SK-N-SH (cell line): ENCODE data around the gene SLC25A27. TPM values are rescaled to one million over a fixed set of nuclear protein-coding genes. Genes with fewer than 3 reads are reported as not detected.

Source experiments
- CTCF ChIA-PET: fragments of 300-600, 350-600 bp; formaldehyde crosslinking; extraction: SDS; loops from one replicate; lab custom pipeline; 2021; lab: Yijun Ruan, JAX
- POLR2A ChIA-PET: fragments of 350-600 bp; sonication (Branson Sonifier 250); formaldehyde crosslinking; extraction: SDS; loops from one replicate; lab custom pipeline; 2020; ENCODE audit warnings: antibody characterized with exemption, inconsistent platforms; lab: Yijun Ruan, JAX
- DNase-seq: peaks from one replicate; pipeline ENCODE4 v3.0.0; 2012
- H2AFZ ChIP-seq: fragments of 200-600 bp; sonication (generic); 2 replicates; pipeline ENCODE4 v1.8.1; 2016; ENCODE audit warnings: antibody characterized with exemption, mild to moderate bottlenecking, low read depth
- H3F3A ChIP-seq: fragments of 200-600 bp; sonication (generic); replicated peaks from 2 replicates; pipeline ENCODE3; 2016; ENCODE audit warnings: antibody characterized with exemption, mild to moderate bottlenecking; ENCODE audit not compliant: insufficient read depth
- H3K27ac ChIP-seq, 2 experiments: fragments of 200-500 bp in 1 of 2; fragments of 200-600 bp in 1 of 2; sonication (Bioruptor generic) in 1 of 2; sonication (generic), shearing (Covaris generic) in 1 of 2; 2 replicates each; pipeline versions ENCODE4 v1.5.1 to v1.6.1; 2014 to 2016; ENCODE audit warnings: low read depth in 2 of 2, inconsistent platforms in 1 of 2, low read length in 1 of 2, mild to moderate bottlenecking in 1 of 2, mixed read lengths in 1 of 2
- H3K27me3 ChIP-seq: fragments of 200-600 bp; sonication (generic), shearing (Covaris generic); 2 replicates; pipeline ENCODE4 v1.6.1; 2016; ENCODE audit warnings: mixed run types; ENCODE audit not compliant: insufficient read depth
- H3K36me3 ChIP-seq, 2 experiments: fragments of 200-500 bp in 1 of 2; fragments of 200-600 bp in 1 of 2; sonication (Bioruptor generic) in 1 of 2; sonication (generic) in 1 of 2; replicated peaks in 1 of 2; 2 replicates each; pipeline versions ENCODE3 to v1.5.1; 2014 to 2016; ENCODE audit warnings: low read length in 1 of 2, mild to moderate bottlenecking in 1 of 2; ENCODE audit not compliant: insufficient read depth in 2 of 2, control insufficient read depth in 1 of 2
- H3K4me1 ChIP-seq, 2 experiments: fragments of 200-500 bp in 1 of 2; fragments of 200-600 bp in 1 of 2; sonication (Bioruptor generic) in 1 of 2; sonication (generic), shearing (Covaris generic) in 1 of 2; 2 replicates each; pipeline versions ENCODE4 v1.5.1 to v1.6.1; 2014 to 2016; ENCODE audit warnings: low read depth in 1 of 2, low read length in 1 of 2, mixed run types in 1 of 2; ENCODE audit not compliant: insufficient read depth in 2 of 2, control insufficient read depth in 1 of 2
- H3K4me2 ChIP-seq: fragments of 200-600 bp; sonication (generic), shearing (Covaris generic); 2 replicates; pipeline ENCODE4 v1.6.1; 2017; ENCODE audit warnings: mixed run types
- H3K4me3 ChIP-seq, 2 experiments: fragments of 200-500 bp in 1 of 2; fragments of 200-600 bp in 1 of 2; sonication (Bioruptor generic) in 1 of 2; sonication (generic), shearing (Covaris generic) in 1 of 2; 2 replicates each; pipeline versions ENCODE4 v1.5.1 to v1.8.1; 2014 to 2016; ENCODE audit warnings: low read depth in 2 of 2, inconsistent platforms in 1 of 2, low read length in 1 of 2, mild to moderate bottlenecking in 1 of 2, mixed read lengths in 1 of 2, moderate library complexity in 1 of 2
- H3K79me2 ChIP-seq: fragments of 200-600 bp; sonication (generic); 2 replicates; pipeline ENCODE4 v1.8.1; 2017; ENCODE audit warnings: mild to moderate bottlenecking; ENCODE audit not compliant: insufficient read depth
- H3K9ac ChIP-seq: fragments of 200-600 bp; sonication (generic); 2 replicates; pipeline ENCODE4 v1.6.1; 2017; ENCODE audit warnings: mixed run types
- H3K9me2 ChIP-seq: fragments of 200-600 bp; sonication (generic); 2 replicates; pipeline ENCODE4 v1.6.1; 2017; ENCODE audit warnings: mixed run types
- H3K9me3 ChIP-seq: fragments of 200-600 bp; sonication (generic); 2 replicates; pipeline ENCODE4 v1.6.1; 2017; ENCODE audit warnings: mixed run types, mild to moderate bottlenecking, moderate library complexity
- H4K20me1 ChIP-seq: fragments of 200-600 bp; sonication (generic); 2 replicates; pipeline ENCODE4 v1.6.1; 2017; ENCODE audit warnings: mild to moderate bottlenecking, mixed run types; ENCODE audit not compliant: insufficient read depth
- EZH2phosphoT487 ChIP-seq: fragments of 200-600 bp; sonication (generic); IDR thresholded peaks from 2 replicates; pipeline ENCODE4 v1.6.1; 2017; ENCODE audit warnings: low read depth, mixed run types, mild to moderate bottlenecking, antibody characterized with exemption, moderate library complexity, borderline replicate concordance
- JUND ChIP-seq: IDR thresholded peaks from 2 replicates; pipeline ENCODE4 v1.4.0; 2012
- MAX ChIP-seq: IDR thresholded peaks from 2 replicates; pipeline ENCODE4 v1.4.0; 2012; ENCODE audit warnings: low read depth
- NFIC ChIP-seq: IDR thresholded peaks from 2 replicates; pipeline ENCODE4 v1.4.0; 2012; ENCODE audit warnings: borderline replicate concordance
- POLR2AphosphoS5 ChIP-seq: IDR thresholded peaks from 2 replicates; pipeline ENCODE4 v1.6.1; 2012; ENCODE audit warnings: low read depth, low read length
- RAD21 ChIP-seq: IDR thresholded peaks from 2 replicates; pipeline ENCODE4 v1.6.1; 2012; ENCODE audit warnings: mild to moderate bottlenecking, low read length
- REST ChIP-seq: IDR thresholded peaks from 2 replicates; pipeline ENCODE4 v1.6.1; 2012; ENCODE audit warnings: mild to moderate bottlenecking, low read depth, low read length, moderate library complexity
- RFX5 ChIP-seq: IDR thresholded peaks from 2 replicates; pipeline ENCODE4 v1.6.1; 2012; ENCODE audit warnings: mild to moderate bottlenecking, improper control_type of control experiment, low read length
- RXRA ChIP-seq: IDR thresholded peaks from 2 replicates; pipeline ENCODE4 v1.4.0; 2012; ENCODE audit warnings: low read depth, mild to moderate bottlenecking, borderline replicate concordance
- SMC3 ChIP-seq: IDR thresholded peaks from 2 replicates; pipeline ENCODE4 v1.6.1; 2012; ENCODE audit warnings: low read depth, low read length, improper control_type of control experiment
- TAF1 ChIP-seq: IDR thresholded peaks from 2 replicates; pipeline ENCODE4 v1.6.1; 2012; ENCODE audit warnings: low read depth, mild to moderate bottlenecking, low read length, moderate library complexity, borderline replicate concordance
- TCF12 ChIP-seq: IDR thresholded peaks from 2 replicates; pipeline ENCODE4 v1.4.0; 2012
- TEAD4 ChIP-seq: IDR thresholded peaks from 2 replicates; pipeline ENCODE4 v1.4.0; 2012; ENCODE audit warnings: mild to moderate bottlenecking, borderline replicate concordance; ENCODE audit not compliant: insufficient read depth
- USF1 ChIP-seq: IDR thresholded peaks from 2 replicates; pipeline ENCODE4 v1.4.0; 2012; ENCODE audit warnings: low read depth, borderline replicate concordance
- YY1 ChIP-seq: IDR thresholded peaks from 2 replicates; pipeline ENCODE4 v1.4.0; 2012; ENCODE audit warnings: low read depth, mild to moderate bottlenecking
- ZBTB33 ChIP-seq: IDR thresholded peaks from 2 replicates; pipeline ENCODE4 v1.4.0; 2012; ENCODE audit warnings: low read depth, borderline replicate concordance
- WGBS: methylation state at CpG from one replicate; pipeline ENCODE4 v1.1.6; 2017; ENCODE audit warnings: low lambda C conversion rate; 5-methylcytosine and 5-hydroxymethylcytosine counted together
- polyA plus RNA-seq, 3 experiments: library from polyadenylated mRNA; depleted of rRNA; stranded (reverse); fragments of >200 nt; gene quantifications; 2 replicates each; pipeline ENCODE4 v1.2.3, GENCODE V29; 2012
- TF ChIP-seq, protein P1 (sequence below): IDR thresholded peaks from 2 replicates; pipeline ENCODE4; 2012
- TF ChIP-seq, protein P2 (sequence below): fragments of 150-350 bp; IDR thresholded peaks from 2 replicates; pipeline ENCODE4 v1.6.1; 2016; ENCODE audit warnings: mild to moderate bottlenecking, low read depth, low read length

SLC25A27 gene
- polyA plus RNA-seq, 1 of the 3 experiments (the other 2 are of a cell fraction): 0.66 TPM

DNA sequence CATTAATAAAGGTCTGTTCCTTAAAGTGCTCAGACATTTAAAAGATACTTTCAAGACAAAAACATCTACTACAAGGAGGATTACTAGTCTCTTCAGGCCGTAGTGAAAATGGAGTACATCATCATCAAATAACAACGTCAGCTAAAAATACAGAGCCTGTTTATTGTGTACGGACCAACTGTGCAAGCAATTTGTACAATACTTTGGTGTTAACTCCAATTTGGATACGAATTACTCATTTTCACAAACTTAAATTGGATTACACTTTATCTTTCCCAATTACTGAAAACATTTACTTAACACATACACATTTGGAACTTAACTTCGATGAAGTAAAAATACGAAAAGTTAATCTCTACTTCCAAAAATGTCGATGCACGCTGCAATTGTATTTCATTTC lies 959 bp upstream of the SLC25A27 start:
- TF ChIP-seq RXRA (no peak), MAX (no peak), NFIC (no peak), RFX5 (no peak), POLR2AphosphoS5 (no peak), SMC3 (no peak)
- TF ChIP-seq, all 33 proteins: peak for 0
- Histone ChIP-seq H3K9ac (no peak overlapping the region), H4K20me1 (no peaks in the 10 kb centered on the region), H2AFZ (peak overlapping the region; percentile 93), H3K27me3 (no peaks in the 10 kb centered on the region), H3K9me3 (peaks cover 7% of the 10 kb centered on the region; the same call in 1 of the 2 replicates), H3K79me2 (no peaks in the 10 kb centered on the region), H3K36me3 (no peaks in the 10 kb centered on the region), H3K4me2 (peak overlapping the region; percentile 96; the same call in 1 of the 2 replicates), H3K4me3 (peak overlapping the region in 1 of 2 experiments; percentile 87; a peak in 1 of 4 replicates), H3F3A (no peaks in the 10 kb centered on the region), H3K4me1 (peaks cover 0 to 3% of the 10 kb centered on the region in 2 experiments; a peak in 2 of 4 replicates), H3K27ac (no peak overlapping the region), H3K9me2 (no peaks in the 10 kb centered on the region)
- ChIA-PET POLR2A (no interaction called here), CTCF (no interaction called here)
- DNase-seq: no peak
- WGBS: 10% methylated on average over 8 of the region's 8 CpGs

- H3K4me1 ChIP-seq: peaks cover 0 to 3% of the 10 kb centered on the region in 2 experiments; a peak in 2 of 4 replicates
- H3K79me2 ChIP-seq: no peaks in the 10 kb centered on the region
- H3K27me3 ChIP-seq: no peaks in the 10 kb centered on the region
- no peak for DNase-seq
- H3K4me2 ChIP-seq: peak overlapping the region; percentile 96
- no peaks in the 10 kb centered on the region for H3K9me2 ChIP-seq
- no peak for TF ChIP-seq RAD21
- no peak for TF ChIP-seq YY1
- no peak for TF ChIP-seq NFIC
- no peak for TF ChIP-seq TCF12
- no peak for TF ChIP-seq TEAD4
- no peak for TF ChIP-seq ZBTB33
- no peak for TF ChIP-seq EZH2phosphoT487
- TF ChIP-seq, protein P1, sequence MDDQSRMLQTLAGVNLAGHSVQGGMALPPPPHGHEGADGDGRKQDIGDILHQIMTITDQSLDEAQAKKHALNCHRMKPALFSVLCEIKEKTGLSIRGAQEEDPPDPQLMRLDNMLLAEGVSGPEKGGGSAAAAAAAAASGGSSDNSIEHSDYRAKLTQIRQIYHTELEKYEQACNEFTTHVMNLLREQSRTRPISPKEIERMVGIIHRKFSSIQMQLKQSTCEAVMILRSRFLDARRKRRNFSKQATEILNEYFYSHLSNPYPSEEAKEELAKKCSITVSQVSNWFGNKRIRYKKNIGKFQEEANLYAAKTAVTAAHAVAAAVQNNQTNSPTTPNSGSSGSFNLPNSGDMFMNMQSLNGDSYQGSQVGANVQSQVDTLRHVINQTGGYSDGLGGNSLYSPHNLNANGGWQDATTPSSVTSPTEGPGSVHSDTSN: no peak
- TF ChIP-seq JUND: no peak
- no peak for TF ChIP-seq SMC3
- TF ChIP-seq TAF1: no peak
- TF ChIP-seq REST: no peak
- no peak for TF ChIP-seq USF1
- TF ChIP-seq, protein P2, sequence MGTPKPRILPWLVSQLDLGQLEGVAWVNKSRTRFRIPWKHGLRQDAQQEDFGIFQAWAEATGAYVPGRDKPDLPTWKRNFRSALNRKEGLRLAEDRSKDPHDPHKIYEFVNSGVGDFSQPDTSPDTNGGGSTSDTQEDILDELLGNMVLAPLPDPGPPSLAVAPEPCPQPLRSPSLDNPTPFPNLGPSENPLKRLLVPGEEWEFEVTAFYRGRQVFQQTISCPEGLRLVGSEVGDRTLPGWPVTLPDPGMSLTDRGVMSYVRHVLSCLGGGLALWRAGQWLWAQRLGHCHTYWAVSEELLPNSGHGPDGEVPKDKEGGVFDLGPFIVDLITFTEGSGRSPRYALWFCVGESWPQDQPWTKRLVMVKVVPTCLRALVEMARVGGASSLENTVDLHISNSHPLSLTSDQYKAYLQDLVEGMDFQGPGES: no peak
- no peaks in the 10 kb centered on the region for H3F3A ChIP-seq
- H4K20me1 ChIP-seq: no peaks in the 10 kb centered on the region
- peak overlapping the region; percentile 77 to 87 for H3K4me3 ChIP-seq
- H3K36me3 ChIP-seq: no peaks in the 10 kb centered on the region
- WGBS: 2% methylated on average over 5 of the region's 6 CpGs
- no peak overlapping the region for H3K27ac ChIP-seq
- ChIA-PET CTCF (interaction anchor here (0.7 kb wide), 1 partner anchor 9 kb away, joined by 3 read pairs; no protein-coding TSS in a partner anchor), POLR2A (no interaction called here)
- peaks cover 7% of the 10 kb centered on the region; the same call in 1 of the 2 replicates for H3K9me3 ChIP-seq
- H2AFZ ChIP-seq: peak overlapping the region; percentile 93
- H3K9ac ChIP-seq: no peak overlapping the region
These were observed 558 bp upstream of the SLC25A27 start for GRCh38 chr6:46652232-46652602.
